Psoas muscle (tissue), 8 donors: ENCODE results near the gene PARD6B. TPM values are rescaled to one million over a fixed set of nuclear protein-coding genes. Genes with fewer than 3 reads are reported as not detected.
"Not testable (repeated sequence)": the region's sequence is repeated elsewhere in the genome, so short reads cannot be mapped to it uniquely, and the experiment has no call there.

Experiments used
- ATAC-seq, 4 donors: fragments of 200-7000 bp; cut with Tn5 transposase; one replicate each; pipeline ENCODE4 v1.9.1; 2020; ENCODE audit warnings: moderate library complexity in 3 of 4, mild to moderate bottlenecking in 2 of 4
- DNase-seq, 2 donors: peaks; one replicate each; pipeline ENCODE4 v3.0.0-alpha.2; 2020
- H3K27ac ChIP-seq: fragments of 200-600 bp; one replicate; pipeline ENCODE4 v1.8.0; 2022
- H3K27me3 ChIP-seq, 3 donors: fragments of 200-600 bp in 1 of 3; one replicate each; pipeline versions ENCODE4 v1.6.1 to v1.8.0; 2013 to 2022; ENCODE audit warnings: low read length in 2 of 3, mild to moderate bottlenecking in 2 of 3, moderate library complexity in 1 of 3; ENCODE audit not compliant: insufficient read depth in 3 of 3
- H3K36me3 ChIP-seq, 2 donors: fragments of 200-600 bp in 1 of 2; one replicate each; pipeline versions ENCODE4 v1.6.1 to v1.8.0; 2013 to 2022; ENCODE audit warnings: low read depth in 1 of 2, mild to moderate bottlenecking in 1 of 2, moderate library complexity in 1 of 2; ENCODE audit not compliant: insufficient read depth in 1 of 2
- H3K4me1 ChIP-seq: fragments of 200-600 bp; one replicate; pipeline ENCODE4 v1.8.0; 2022
- H3K4me3 ChIP-seq: fragments of 200-600 bp; one replicate; pipeline ENCODE4 v1.8.0; 2022; ENCODE audit warnings: mild to moderate bottlenecking
- H3K9me3 ChIP-seq: fragments of 200-600 bp; one replicate; pipeline ENCODE4 v1.8.0; 2022
- WGBS, 3 donors: extraction: QIAGEN DNeasy Blood & Tissue Kit; methylation state at CpG; one replicate each; pipeline versions ENCODE4 v1.1.6 to v1.1.7; 2013; 5-methylcytosine and 5-hydroxymethylcytosine counted together
- intact Hi-C, 2 donors: fragments of 100-400 bp; cut with DNase I; formaldehyde crosslinking; loops; one replicate each; pipeline versions ENCODE4 v1.11.0 to v1.14.2; 2022
- polyA plus RNA-seq, 3 donors: library from polyadenylated mRNA; stranded (reverse); fragments of 200-250 nt; gene quantifications; one replicate each; pipeline ENCODE4 v1.2.3, GENCODE V29; 2013
- total RNA-seq, 4 donors: library from RNA; stranded (reverse); fragmentation: NEBNext Ultra II Directional in 2 of 4; extraction: Animal tissue kit (Norgen Biotek cat#: 25700) in 2 of 4; gene quantifications; one replicate each; pipeline versions ENCODE4 v1.2.1 to v1.2.4, GENCODE V29; 2021 to 2023
- TF ChIP-seq, protein P1 (sequence below): fragments of 200-600 bp; IDR thresholded peaks from one replicate; pipeline ENCODE4 v1.8.0; 2022; ENCODE audit warnings: antibody characterized with exemption
- donor health status: healthy with polysubstance abuse.
- donor health status: DM: no; HTN: no; CAD: no; lungs with moderate emphysema.
- donor health status: Bipolar disorder and iron deficiency.
- donor health status: healthy.
- donor health status: DM: yes; HTN: yes; CAD: no.
- donor health status: DM: no; HTN: no; CAD: no.
- donor health status: DM: no; HTN: no; CAD: no.
- donor health status: DM: yes; HTN: yes; CAD: no.

Gene PARD6B
- total and polyA plus RNA-seq, 7 donors = 0.27 to 5.0 (median 0.97) TPM

DNA sequence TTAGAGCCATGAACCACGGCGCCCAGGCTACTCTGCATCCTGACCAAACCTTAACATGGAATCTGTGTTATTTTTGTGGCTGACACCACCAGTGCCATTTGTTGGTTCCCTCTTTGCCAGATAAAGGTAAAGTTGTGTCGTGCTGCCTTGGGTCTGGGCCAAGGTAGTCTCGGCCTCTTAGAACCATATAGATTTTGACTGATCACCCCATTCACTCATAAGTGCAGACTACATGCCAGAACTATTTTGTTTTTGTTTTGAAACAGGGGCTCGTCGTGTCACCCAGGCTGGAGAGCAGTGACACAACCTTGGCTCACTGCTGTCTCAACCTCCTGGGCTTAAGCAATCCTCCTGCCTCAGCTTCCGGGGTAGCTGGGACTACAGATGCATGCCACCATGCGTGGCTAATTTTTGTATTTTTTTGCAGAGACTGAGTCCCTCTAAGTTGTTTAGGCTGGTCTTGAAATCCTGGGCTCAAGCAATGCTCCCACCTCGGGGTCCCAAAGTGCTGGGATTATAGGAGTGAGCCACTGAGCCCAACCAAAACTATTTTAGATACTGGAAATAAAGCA, 20.8 kb upstream of the PARD6B start:
- intact Hi-C loops = loop anchor here in 1 of 2 donors (5.0 kb wide), 1 partner anchor 83 kb away; no protein-coding TSS in a partner anchor
- Histone ChIP-seq H3K4me3 (no peak overlapping the region), H3K4me1 (no peaks in the 10 kb centered on the region), H3K27ac (no peak overlapping the region), H3K36me3 (no peaks in the 10 kb centered on the region), H3K27me3 (no peaks in the 10 kb centered on the region), H3K9me3 (no peaks in the 10 kb centered on the region)
- WGBS, 3 donors = 54 to 68% (median 64%) methylated on average over 9 of the region's 9 CpGs
- peak in 3 of 4 donors; percentile 57 to 68 (median 59) for ATAC-seq
- TF ChIP-seq, protein P1, sequence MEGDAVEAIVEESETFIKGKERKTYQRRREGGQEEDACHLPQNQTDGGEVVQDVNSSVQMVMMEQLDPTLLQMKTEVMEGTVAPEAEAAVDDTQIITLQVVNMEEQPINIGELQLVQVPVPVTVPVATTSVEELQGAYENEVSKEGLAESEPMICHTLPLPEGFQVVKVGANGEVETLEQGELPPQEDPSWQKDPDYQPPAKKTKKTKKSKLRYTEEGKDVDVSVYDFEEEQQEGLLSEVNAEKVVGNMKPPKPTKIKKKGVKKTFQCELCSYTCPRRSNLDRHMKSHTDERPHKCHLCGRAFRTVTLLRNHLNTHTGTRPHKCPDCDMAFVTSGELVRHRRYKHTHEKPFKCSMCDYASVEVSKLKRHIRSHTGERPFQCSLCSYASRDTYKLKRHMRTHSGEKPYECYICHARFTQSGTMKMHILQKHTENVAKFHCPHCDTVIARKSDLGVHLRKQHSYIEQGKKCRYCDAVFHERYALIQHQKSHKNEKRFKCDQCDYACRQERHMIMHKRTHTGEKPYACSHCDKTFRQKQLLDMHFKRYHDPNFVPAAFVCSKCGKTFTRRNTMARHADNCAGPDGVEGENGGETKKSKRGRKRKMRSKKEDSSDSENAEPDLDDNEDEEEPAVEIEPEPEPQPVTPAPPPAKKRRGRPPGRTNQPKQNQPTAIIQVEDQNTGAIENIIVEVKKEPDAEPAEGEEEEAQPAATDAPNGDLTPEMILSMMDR = no peak
- DNase-seq = no peak

DNA sequence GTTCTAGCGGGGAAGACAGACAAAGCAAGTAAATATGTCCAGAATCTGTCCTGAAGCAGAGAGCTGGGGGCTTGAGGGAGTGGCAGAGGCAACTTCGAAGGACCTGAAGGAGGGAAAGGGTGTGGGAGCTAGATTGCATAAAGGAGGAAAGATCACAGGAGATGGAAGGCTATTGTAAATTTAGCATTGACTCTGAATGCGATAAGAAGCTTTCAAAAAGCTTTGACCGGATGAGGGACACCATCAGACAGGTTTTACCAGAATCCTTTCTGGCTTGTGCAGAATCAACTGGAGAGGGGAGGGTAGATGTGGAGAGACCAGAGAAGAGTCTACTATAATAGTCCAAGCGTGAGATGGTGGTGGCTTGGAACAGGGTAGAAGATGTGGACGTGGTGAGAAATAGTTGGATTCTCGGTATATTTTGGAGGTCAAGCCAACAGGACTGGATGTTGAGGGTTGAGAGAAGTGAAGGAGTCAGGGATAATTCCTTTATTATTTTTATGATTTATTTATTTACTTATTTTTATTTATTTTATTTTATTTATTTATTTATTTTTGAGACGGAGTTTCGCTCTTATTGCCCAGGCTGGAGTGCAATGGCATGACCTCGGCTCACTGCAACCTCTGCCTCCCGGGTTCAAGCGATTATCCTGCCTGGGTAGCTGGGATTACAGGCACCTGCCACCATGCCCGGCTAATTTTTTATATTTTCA, 20.1 kb upstream of the PARD6B start:
- 89 to 91% (median 89%) methylated on average over 13 of the region's 13 CpGs for WGBS, 3 donors
- intact Hi-C loops = loop anchor here in 1 of 2 donors (5.0 kb wide), 1 partner anchor 84 kb away; no protein-coding TSS in a partner anchor

DNA sequence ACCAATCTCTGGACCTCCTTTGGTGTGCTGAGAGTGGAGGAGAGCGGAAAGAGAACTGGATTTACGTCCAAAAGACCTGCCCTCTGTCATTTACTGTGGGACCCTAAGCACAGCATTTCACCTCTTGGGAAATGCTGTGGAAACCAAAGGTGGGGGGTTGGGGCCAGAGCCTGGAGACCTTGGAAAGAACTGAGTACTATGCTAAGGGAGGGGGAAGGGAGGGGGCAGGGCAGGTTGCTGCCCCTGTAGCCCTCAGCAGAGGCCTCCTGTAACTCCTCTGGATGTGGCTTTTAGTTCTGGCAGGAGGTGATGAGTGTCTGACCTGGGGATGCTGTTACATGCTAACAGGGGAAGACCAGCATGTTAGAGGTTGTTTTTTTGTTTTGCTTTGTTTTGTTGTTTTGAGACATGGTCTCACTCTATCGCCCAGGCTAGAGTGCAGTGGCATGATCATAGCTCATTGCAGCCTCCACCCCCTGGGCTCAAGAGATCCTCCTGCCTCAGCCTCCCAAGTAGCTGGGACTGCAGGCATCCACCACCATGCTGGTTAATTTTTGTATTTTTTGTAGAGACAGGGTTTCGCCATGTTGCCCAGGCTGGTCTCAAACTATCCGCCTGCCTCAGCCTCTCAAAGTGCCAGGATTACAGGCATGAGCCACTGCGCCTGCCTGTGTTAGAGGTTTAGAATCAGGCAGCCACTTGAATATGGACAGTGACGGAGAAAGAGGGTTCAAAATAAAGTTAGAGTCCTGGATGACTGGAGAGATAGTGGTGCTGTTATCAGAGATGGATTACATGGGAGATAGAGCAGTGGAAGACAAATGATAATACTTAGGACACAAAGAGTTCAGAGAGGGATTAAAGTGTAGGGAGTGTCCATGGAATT, 18.4 kb upstream of the PARD6B start:
- intact Hi-C loops = loop anchor here in 1 of 2 donors (5.0 kb wide), 1 partner anchor 86 kb away; no protein-coding TSS in a partner anchor

More for the DNA sequence above, 20.1 kb upstream of the PARD6B start:
- H3K9me3 ChIP-seq = no peaks in the 10 kb centered on the region
- no peak overlapping the region for H3K4me3 ChIP-seq
- TF ChIP-seq, protein P1 = no peak
- ATAC-seq (no peak), DNase-seq (no peak)
- no peak overlapping the region for H3K27ac ChIP-seq
- H3K4me1 ChIP-seq = no peaks in the 10 kb centered on the region
- no peaks in the 10 kb centered on the region for H3K36me3 ChIP-seq
- no peaks in the 10 kb centered on the region for H3K27me3 ChIP-seq

DNA sequence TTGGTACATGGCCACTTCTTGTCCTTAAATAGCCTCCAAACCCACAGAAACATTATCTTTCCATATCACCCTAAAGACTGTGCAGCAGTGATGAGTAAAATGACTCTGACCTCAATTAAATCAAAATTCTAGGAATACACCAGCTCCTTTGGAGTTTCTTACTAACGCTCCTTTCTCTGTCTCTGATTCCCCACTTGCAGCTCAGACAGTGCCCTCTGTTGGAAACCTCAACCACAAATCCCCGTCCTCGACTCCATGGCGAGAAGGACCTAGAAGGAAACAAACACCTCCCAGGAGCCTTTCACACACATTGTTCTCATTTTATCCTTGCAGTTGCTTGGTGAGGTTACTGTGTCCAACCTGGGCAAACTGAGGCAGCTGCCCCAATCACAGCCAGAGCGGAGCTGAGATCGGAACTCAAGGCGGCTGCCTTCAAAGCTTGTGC, 17.7 kb upstream of the PARD6B start:
- no peak overlapping the region for H3K27ac ChIP-seq
- no peaks in the 10 kb centered on the region for H3K36me3 ChIP-seq
- no peaks in the 10 kb centered on the region for H3K27me3 ChIP-seq
- TF ChIP-seq, protein P1 = peak; percentile 15
- DNase-seq (no peak), ATAC-seq (peak in 2 of 4 donors; percentile 39 to 40)
- WGBS, 3 donors = 48 to 56% (median 53%) methylated on average over 7 of the region's 7 CpGs
- no peaks in the 10 kb centered on the region for H3K9me3 ChIP-seq
- intact Hi-C loops = loop anchor here in 1 of 2 donors (5.0 kb wide), 1 partner anchor 86 kb away; no protein-coding TSS in a partner anchor
- H3K4me3 ChIP-seq = no peak overlapping the region
- peaks cover 8% of the 10 kb centered on the region for H3K4me1 ChIP-seq

More for the DNA sequence above, 18.4 kb upstream of the PARD6B start:
- H3K36me3 ChIP-seq = no peaks in the 10 kb centered on the region
- no peak for DNase-seq
- ATAC-seq = peak in 1 of 4 donors; percentile 6
- 89 to 95% (median 93%) methylated on average over 7 of the region's 7 CpGs for WGBS, 3 donors
- H3K27me3 ChIP-seq = no peaks in the 10 kb centered on the region
- TF ChIP-seq, protein P1 = no peak
- no peak overlapping the region for H3K4me3 ChIP-seq
- H3K4me1 ChIP-seq = peaks cover 5% of the 10 kb centered on the region
- no peak overlapping the region for H3K27ac ChIP-seq
- no peaks in the 10 kb centered on the region for H3K9me3 ChIP-seq

DNA sequence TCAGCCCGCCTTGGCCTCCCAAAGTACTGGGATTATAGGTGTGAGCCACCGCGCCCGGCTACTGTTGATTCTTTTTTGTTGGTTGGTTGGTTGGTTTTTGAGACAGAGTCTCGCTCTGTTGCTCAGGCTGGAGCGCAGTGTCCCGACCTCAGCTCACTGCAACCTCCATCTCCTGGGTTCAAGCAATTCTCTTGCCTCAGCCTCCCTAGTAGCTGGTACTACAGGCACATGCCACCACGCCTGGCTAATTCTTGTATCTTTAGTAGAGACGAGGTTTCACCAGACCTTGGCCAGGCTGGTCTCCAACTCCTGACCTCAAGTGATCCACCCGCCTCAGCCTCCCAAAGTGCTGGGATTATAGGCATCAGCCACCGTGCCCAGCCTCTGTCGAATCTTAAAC, 17.0 kb upstream of the PARD6B start:
- peaks cover 11% of the 10 kb centered on the region for H3K4me1 ChIP-seq
- not testable (repeated sequence) for ATAC-seq, H3K9me3 ChIP-seq, DNase-seq, H3K27ac ChIP-seq, H3K27me3 ChIP-seq, H3K36me3 ChIP-seq, H3K4me3 ChIP-seq
- WGBS, 3 donors = 86 to 93% (median 90%) methylated on average over 12 of the region's 12 CpGs
- intact Hi-C loops = loop anchor here in 1 of 2 donors (5.0 kb wide), 1 partner anchor 87 kb away; no protein-coding TSS in a partner anchor
